Endothelial cell of umbilical vein (primary cell): ENCODE data around the gene CWC25. TPM values are rescaled to one million over a fixed set of nuclear protein-coding genes. Genes with fewer than 3 reads are reported as not detected.

Source experiments
- Bru-seq: library from RNA; stranded (reverse); fragments of 400-500 nt; gene quantifications from one replicate; lab custom pipeline; 2021; lab: Mats Ljungman, UMichigan
- BruChase-seq, 2 experiments: library from RNA; stranded (reverse); fragments of 400-500 nt; gene quantifications; one replicate each; lab custom pipeline; 2021; lab: Mats Ljungman, UMichigan
- BruUV-seq: library from RNA; stranded (reverse); fragments of 400-500 nt; replicated peaks from 2 replicates; lab custom pipeline; 2021; lab: Mats Ljungman, UMichigan
- CTCF ChIA-PET: fragments of 300-600, 350-600 bp; sonication (Branson Sonifier 250); formaldehyde crosslinking; loops from one replicate; lab custom pipeline; 2021; ENCODE audit warnings: antibody characterized with exemption, inconsistent platforms; lab: Charles Lee
- POLR2A ChIA-PET: fragments of 300-600, 350-600 bp; sonication (Branson Sonifier 250); formaldehyde crosslinking; loops from one replicate; lab custom pipeline; 2021; ENCODE audit warnings: antibody characterized with exemption, inconsistent platforms; lab: Charles Lee
- DNase-seq: peaks from one replicate; pipeline ENCODE4 v3.0.0-alpha.2; 2011; ENCODE audit warnings: low read depth, low spot score
- FAIRE-seq: peaks from 2 replicates; lab custom pipeline; 2011; peaks lifted over from hg19 to GRCh38; lab: Jason Lieb, UNC
- H2AFZ ChIP-seq: 2 replicates; pipeline ENCODE4 v1.6.0; 2012; ENCODE audit warnings: low read depth, low read length, control low read depth, inconsistent platforms
- H3K27ac ChIP-seq: 2 replicates; pipeline ENCODE4 v1.5.1; 2011; ENCODE audit warnings: low read depth, mild to moderate bottlenecking, control low read depth, low read length, moderate library complexity; ENCODE audit not compliant: insufficient read depth
- H3K27me3 ChIP-seq, 2 experiments: 2 replicates each; pipeline versions ENCODE4 v1.6.0 to v1.6.1; 2011; ENCODE audit warnings: low read length in 2 of 2, mixed read lengths in 1 of 2; ENCODE audit not compliant: control insufficient read depth in 2 of 2, insufficient read depth in 2 of 2
- H3K36me3 ChIP-seq, 2 experiments: 2 replicates in 1 of 2; 3 replicates in 1 of 2; pipeline ENCODE4 v1.5.1; 2011; ENCODE audit warnings: low read length in 2 of 2, mild to moderate bottlenecking in 1 of 2, moderate library complexity in 1 of 2; ENCODE audit not compliant: control insufficient read depth in 2 of 2, insufficient read depth in 2 of 2; ENCODE audit errors: extremely low read depth in 1 of 2
- H3K4me1 ChIP-seq: 3 replicates; pipeline ENCODE4 v1.5.1; 2011; ENCODE audit warnings: mild to moderate bottlenecking, low read length; ENCODE audit not compliant: control insufficient read depth, insufficient read depth; ENCODE audit errors: extremely low read depth
- H3K4me2 ChIP-seq: 2 replicates; pipeline ENCODE4 v1.6.1; 2011; ENCODE audit warnings: low read length, control low read depth, mixed read lengths; ENCODE audit not compliant: insufficient read depth
- H3K4me3 ChIP-seq, 3 experiments: fragments of 200-600 bp in 1 of 3; sonication (generic), shearing (Covaris generic) in 1 of 3; replicated peaks in 1 of 3; 2 replicates each; pipeline ENCODE4 v1.5.1; 2011 to 2016; ENCODE audit warnings: control low read depth in 3 of 3, low read length in 3 of 3, mild to moderate bottlenecking in 2 of 3, inconsistent platforms in 1 of 3, low read depth in 1 of 3, moderate library complexity in 1 of 3; ENCODE audit not compliant: insufficient read depth in 1 of 3
- H3K79me2 ChIP-seq: 2 replicates; pipeline ENCODE4 v1.6.0; 2012; ENCODE audit warnings: low read length, inconsistent platforms; ENCODE audit not compliant: control insufficient read depth, insufficient read depth
- H3K9ac ChIP-seq: replicated peaks from 2 replicates; pipeline ENCODE3; 2011; ENCODE audit warnings: low read length, control low read depth; ENCODE audit not compliant: insufficient read depth; ENCODE audit errors: extremely low read depth
- H3K9me1 ChIP-seq: replicated peaks from 3 replicates; pipeline ENCODE4 v1.6.0; 2011; ENCODE audit warnings: mild to moderate bottlenecking, low read length; ENCODE audit not compliant: control insufficient read depth, insufficient read depth; ENCODE audit errors: extremely low read depth
- H3K9me3 ChIP-seq: replicated peaks from 2 replicates; pipeline ENCODE4 v1.5.1; 2012; ENCODE audit warnings: low read length, inconsistent platforms; ENCODE audit not compliant: control insufficient read depth, insufficient read depth
- H4K20me1 ChIP-seq: replicated peaks from 2 replicates; pipeline ENCODE3; 2011; ENCODE audit warnings: mild to moderate bottlenecking, low read length; ENCODE audit not compliant: control insufficient read depth, insufficient read depth; ENCODE audit errors: extremely low read depth
- CTCF ChIP-seq, 2 donors: IDR thresholded peaks; 1 replicate in 1 of 2; 2 replicates in 1 of 2; pipeline ENCODE4 v1.5.1; 2011; ENCODE audit warnings: low read length in 2 of 2, mild to moderate bottlenecking in 2 of 2, moderate library complexity in 2 of 2, control low read depth in 1 of 2, inconsistent platforms in 1 of 2, low read depth in 1 of 2; ENCODE audit not compliant: insufficient read depth in 1 of 2; ENCODE audit errors: extremely low read depth in 1 of 2
- EZH2 ChIP-seq: IDR thresholded peaks from 2 replicates; pipeline ENCODE4 v1.6.1; 2012; ENCODE audit warnings: borderline replicate concordance, low read depth, mild to moderate bottlenecking, moderate library complexity, low read length, inconsistent platforms; ENCODE audit not compliant: severe bottlenecking
- FOS ChIP-seq: IDR thresholded peaks from 2 replicates; pipeline ENCODE4 v1.6.1; 2011; ENCODE audit warnings: mild to moderate bottlenecking, low read length, moderate library complexity, borderline replicate concordance; ENCODE audit not compliant: insufficient read depth
- GATA2 ChIP-seq: IDR thresholded peaks from 2 replicates; pipeline ENCODE4 v1.7.0; 2011; ENCODE audit warnings: low read depth, mild to moderate bottlenecking, moderate library complexity, mixed read lengths, low read length; ENCODE audit not compliant: insufficient read length, insufficient read depth
- JUN ChIP-seq: IDR thresholded peaks from 2 replicates; pipeline ENCODE4 v1.6.1; 2011; ENCODE audit warnings: borderline replicate concordance, low read depth; ENCODE audit not compliant: insufficient read length, insufficient read depth
- MAX ChIP-seq: IDR thresholded peaks from 2 replicates; pipeline ENCODE4 v1.6.1; 2011; ENCODE audit not compliant: insufficient read depth, insufficient read length
- MYC ChIP-seq: IDR thresholded peaks from one replicate; pipeline ENCODE4 v1.6.1; 2011; ENCODE audit warnings: mild to moderate bottlenecking, low read depth, low read length
- POLR2A ChIP-seq: IDR thresholded peaks from 2 replicates; pipeline ENCODE4 v1.6.1; 2012; ENCODE audit warnings: low read depth, mild to moderate bottlenecking, control low read depth, low read length
- POLR2AphosphoS5 ChIP-seq: IDR thresholded peaks from 2 replicates; pipeline ENCODE4 v1.6.1; 2012; ENCODE audit warnings: low read depth, mild to moderate bottlenecking, control low read depth, low read length, moderate library complexity; ENCODE audit not compliant: insufficient read depth
- dilution Hi-C: fragments of 300-500 bp; cut with MboI; formaldehyde crosslinking; loops from one replicate; pipeline ENCODE4 v1.15.0; 2019; ENCODE audit warnings: low sequenced_read_pairs; ENCODE audit not compliant: extremely low pct_ligation_motif_present
- intact Hi-C: fragments of 100-400 bp; cut with micrococcal nuclease; formaldehyde crosslinking; loops from one replicate; pipeline ENCODE4 v1.10.0; 2022
- long read RNA-seq: library from polyadenylated mRNA; stranded (forward); transcript quantifications from one replicate; pipeline ENCODE4 v2.0.0, GENCODE V29; 2021
- polyA minus RNA-seq, 3 experiments: library from RNA; depleted of rRNA, polyadenylated mRNA; stranded (reverse); fragments of >200 nt; gene quantifications; 1 replicate in 1 of 3; 2 replicates in 2 of 3; pipeline ENCODE4 v1.2.3, GENCODE V29; 2011
- polyA plus RNA-seq, 4 experiments: library from polyadenylated mRNA; depleted of rRNA in 3 of 4; stranded (reverse) in 3 of 4; unstranded in 1 of 4; fragments of >200 nt; gene quantifications; 2 replicates each; pipeline versions ENCODE4 v1.2.1 to v1.2.3, GENCODE V29; 2011 to 2012; ENCODE audit warnings: missing spikeins in 1 of 4
- total RNA-seq: library from RNA; stranded (reverse); gene quantifications from 2 replicates; pipeline ENCODE4 v1.2.3, GENCODE V29; 2021

Gene CWC25
- 19.7 and 20.0 TPM in 2 replicates for total RNA-seq
- 12.4 and 13.8 TPM in 2 replicates for polyA plus RNA-seq
- 12.6 and 15.4 TPM in 2 replicates for polyA plus RNA-seq (2011; cell fraction: cytosol; rRNA removed)
- 71.1 and 86.4 TPM in 2 replicates for polyA plus RNA-seq (2011; cell fraction: nucleus; rRNA removed)
- 18.1 and 20.3 TPM in 2 replicates for polyA plus RNA-seq (2012)
- 14.3 and 14.8 TPM in 2 replicates for polyA minus RNA-seq
- 3.8 TPM for polyA minus RNA-seq (2011; cell fraction: cytosol; rRNA and poly(A)+ RNA removed)
- polyA minus RNA-seq (2011; cell fraction: nucleus; rRNA and poly(A)+ RNA removed), result 13.2 and 19.7 TPM in 2 replicates
- Bru-seq, nascent RNA, result percentile 66 among the genes with signal in this experiment
- percentile 70 among the genes with signal in this experiment for BruChase-seq, experiment 1, labeled RNA remaining after a 6-hour chase
- percentile 77 among the genes with signal in this experiment for BruChase-seq, experiment 2, labeled RNA remaining after a 2-hour chase
- long read RNA-seq, transcript CWC25-202 (10 exons, 3,234 nt), result major isoform, 35 of 75 reads
- long read RNA-seq, partial matches to known transcripts, result 19 of 75 reads
- long read RNA-seq, other reads (novel, unspliced or antisense), result 21 of 75 reads

DNA sequence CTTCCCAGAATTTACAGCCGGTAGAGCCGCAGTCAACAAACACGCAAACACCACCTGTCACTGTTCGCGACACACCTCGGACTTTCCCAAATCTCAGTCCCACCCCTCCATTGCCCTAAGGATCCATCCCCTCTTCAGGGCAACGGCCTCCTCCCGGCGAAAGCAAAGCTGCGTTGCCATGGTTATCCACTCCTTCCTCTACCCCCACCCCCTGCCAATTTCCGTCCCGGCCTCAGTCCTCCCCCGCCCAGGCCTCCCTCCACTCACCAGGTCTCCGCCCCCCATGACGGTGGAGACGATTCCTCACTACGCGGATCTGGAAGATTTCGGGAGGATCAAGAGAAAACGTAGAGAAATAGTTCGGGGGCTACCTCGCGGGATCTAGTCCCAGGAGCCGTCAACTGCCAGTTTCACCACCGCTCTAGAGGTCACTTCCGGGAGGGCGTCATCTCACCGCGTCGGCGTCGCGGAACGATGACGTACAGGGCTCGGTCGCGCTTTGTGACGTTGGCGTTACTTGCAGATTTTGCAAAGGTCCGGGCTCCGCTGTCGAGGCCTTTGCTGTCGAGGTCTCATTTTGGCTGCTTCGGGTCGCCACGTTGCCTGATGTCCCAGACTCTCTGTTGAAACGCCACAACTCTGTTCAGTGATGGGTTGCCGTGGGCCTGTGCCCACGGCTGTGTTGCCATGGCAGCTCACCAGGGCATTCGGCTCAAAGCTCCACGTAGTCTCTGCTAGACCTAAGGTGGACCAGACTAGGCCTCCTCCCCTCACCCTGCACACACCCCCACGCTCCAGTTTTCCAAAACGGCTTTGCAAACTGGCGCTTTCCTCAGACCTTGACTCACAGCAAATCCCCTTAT lies at the start of gene CWC25:
TSS of gene CWC25 (minus strand) at position 423 of the 863 bp plus-strand sequence. CDS start at position 285, 138 bp downstream.
- Histone ChIP-seq H3K9me3 (no peaks in the 10 kb centered on the region), H3K27ac (peak within 1 kb of the TSS; percentile 96), H3K9me1 (no peaks in the 10 kb centered on the region), H3K79me2 (peaks cover 34% of the 10 kb centered on the region), H2AFZ (peak within 1 kb of the TSS; percentile 79), H3K36me3 (peaks cover 5 to 11% of the 10 kb centered on the region in 2 experiments), H4K20me1 (no peaks in the 10 kb centered on the region), H3K4me2 (peak within 1 kb of the TSS; percentile 63), H3K27me3 (no peaks in the 10 kb centered on the region), H3K4me1 (peaks cover 10% of the 10 kb centered on the region), H3K4me3 (peak within 1 kb of the TSS; percentile 64 to 79 (median 77)), H3K9ac (peak within 1 kb of the TSS; percentile 90)
- TF ChIP-seq POLR2AphosphoS5, result peak; percentile 91
- TF ChIP-seq JUN, result peak; percentile 38
- no peak for TF ChIP-seq FOS
- no peak for TF ChIP-seq GATA2
- peak; percentile 87 for TF ChIP-seq POLR2A
- no peak for TF ChIP-seq CTCF (IDR thresholded peaks at IDR 0.05; ENCODE audit: extremely low read depth in 1 of 2, insufficient read depth in 1 of 2, low read depth in 1 of 2, low read length in 2 of 2)
- no peak for TF ChIP-seq MAX
- peak; percentile 20 for TF ChIP-seq MYC
- no peak for TF ChIP-seq EZH2
- ChIA-PET POLR2A (interaction anchor here (0.6 to 1.2 kb wide), 3 partner anchors 9 to 1622 kb away, joined by 3 to 6 read pairs (median 4); partner anchors contain the start of gene RPL23), CTCF (interaction anchor here (1.3 kb wide), 2 partner anchors 9 to 29 kb away, joined by 4 to 7 read pairs; partner anchors contain the start of gene RPL23)
- no peak for FAIRE-seq
- intact Hi-C loops (loop anchor here (1.0 to 2.0 kb wide), 2 partner anchors 28 to 72 kb away; partner anchors contain the start of genes PSMB3 and RPL23), dilution Hi-C loops (no loop called here)
- BruUV-seq, result TSS peak; percentile 97
- DNase-seq, result peak; percentile 99
